Measurements from ENCODE around the gene NPHP1.
"Not testable (repeated sequence)": the region's sequence is repeated elsewhere in the genome, so short reads cannot be mapped to it uniquely, and the experiment has no call there.

The NPHP1 gene

GRCh38 chr2:110126086-110126773 lies 78.6 kb downstream of the NPHP1 start:
- no peak for DNase-seq

GRCh38 chr2:110124939-110125691 lies 79.7 kb downstream of the NPHP1 start:
- DNase-seq = no peak

GRCh38 chr2:110124038-110124825 lies 80.6 kb downstream of the NPHP1 start:
- no peak for DNase-seq

GRCh38 chr2:110121592-110121991 lies 83.2 kb downstream of the NPHP1 start:
- DNase-seq = no peak

- no peak for DNase-seq
Measured at GRCh38 chr2:110121052-110121334, 83.8 kb downstream of the NPHP1 start.

GRCh38 chr2:110120171-110121051 lies 84.4 kb downstream of the NPHP1 start:
- no peak for DNase-seq

- peak in 1 of 2 experiments; percentile 21 for DNase-seq
Measured at GRCh38 chr2:110116033-110116710, 88.6 kb downstream of the NPHP1 start.

GRCh38 chr2:110115291-110116032 lies 89.4 kb downstream of the NPHP1 start, which contains the start of gene MALL:
TSS of gene MALL (minus strand) at chr2:110115822. CDS start at chr2:110115792, 30 bp downstream.
- DNase-seq = no peak

- DNase-seq = no peak
Measured at GRCh38 chr2:110114831-110115255, 90.0 kb downstream of the NPHP1 start.

- DNase-seq = no peak
Measured at GRCh38 chr2:110113961-110114591, 90.7 kb downstream of the NPHP1 start.

GRCh38 chr2:110108291-110108690 lies 96.5 kb downstream of the NPHP1 start:
- not testable (repeated sequence) for DNase-seq

GRCh38 chr2:110107092-110108079 lies 97.4 kb downstream of the NPHP1 start:
- DNase-seq = no peak

- DNase-seq = no peak
Measured at GRCh38 chr2:110106642-110107041, 98.2 kb downstream of the NPHP1 start.

- DNase-seq = peak; percentile 53 to 93
Measured at GRCh38 chr2:110105608-110106467, 99.0 kb downstream of the NPHP1 start.

GRCh38 chr2:110105183-110105582 lies 99.6 kb downstream of the NPHP1 start:
- no peak for DNase-seq

GRCh38 chr2:110104025-110104771 lies 100.6 kb downstream of the NPHP1 start:
- no peak for DNase-seq

- no peak for DNase-seq
Measured at GRCh38 chr2:110103061-110103961, 101.5 kb downstream of the NPHP1 start.
